PC-9 (cell line): Measurements from ENCODE around the gene TSSK6.

Source experiments
- CTCF ChIP-seq: fragments of 200-600 bp; sonication (generic); conservative IDR thresholded peaks from 2 replicates; pipeline ENCODE4 v1.6.1; 2017; ENCODE audit warnings: mixed run types, antibody characterized with exemption, mild to moderate bottlenecking, moderate library complexity
- EZH2 ChIP-seq: fragments of 200-600 bp; sonication (generic); IDR thresholded peaks from 2 replicates; pipeline ENCODE4 v1.8.0; 2017; ENCODE audit warnings: antibody characterized with exemption, low read depth

GRCh38 chr19:19487077-19487949 lies 28.0 kb downstream of the TSSK6 start:
- TF ChIP-seq EZH2 (no peak), CTCF (no peak)
